Measurements from ENCODE around the gene SFMBT2. TPM values are rescaled to one million over a fixed set of nuclear protein-coding genes. Genes with fewer than 3 reads are reported as not detected.

SFMBT2 gene
- total RNA-seq, 1 donor from 2014 or later = 7.2 TPM

DNA sequence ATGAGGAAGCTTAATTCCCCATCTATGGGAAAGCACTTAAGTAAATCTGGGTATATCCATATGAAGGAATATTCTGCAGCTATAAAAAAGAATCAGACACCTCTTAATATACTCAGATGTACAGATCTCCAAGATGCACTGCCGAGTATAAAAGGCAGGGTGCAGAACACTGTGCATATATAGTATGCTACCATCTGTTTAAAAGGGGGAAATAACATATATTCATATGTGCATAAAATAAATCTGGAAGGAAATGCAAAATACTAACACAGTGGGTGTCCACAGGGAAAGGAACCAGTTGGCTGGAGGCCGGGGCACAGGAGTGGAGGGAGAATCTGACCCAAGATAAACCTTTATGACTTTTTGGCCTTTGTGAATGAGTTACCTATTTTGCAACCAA is 201.4 kb downstream of the SFMBT2 start:
- no peaks in the 10 kb centered on the region for H3K36me3 Mint-ChIP-seq
- no peak for TF ChIP-seq CTCF (conservative IDR thresholded peaks at IDR 0.05)
- H3K27me3 Mint-ChIP-seq = peaks cover 25% of the 10 kb centered on the region
- no peaks in the 10 kb centered on the region for H3K4me1 Mint-ChIP-seq (ENCODE audit: unreplicated experiment)
- H3K4me3 Mint-ChIP-seq = no peak overlapping the region
- H3K27ac Mint-ChIP-seq = no peak overlapping the region
- no peaks in the 10 kb centered on the region for H3K9me3 Mint-ChIP-seq
- no peak for DNase-seq (ENCODE audit: extremely low spot score, unreplicated experiment)

DNA sequence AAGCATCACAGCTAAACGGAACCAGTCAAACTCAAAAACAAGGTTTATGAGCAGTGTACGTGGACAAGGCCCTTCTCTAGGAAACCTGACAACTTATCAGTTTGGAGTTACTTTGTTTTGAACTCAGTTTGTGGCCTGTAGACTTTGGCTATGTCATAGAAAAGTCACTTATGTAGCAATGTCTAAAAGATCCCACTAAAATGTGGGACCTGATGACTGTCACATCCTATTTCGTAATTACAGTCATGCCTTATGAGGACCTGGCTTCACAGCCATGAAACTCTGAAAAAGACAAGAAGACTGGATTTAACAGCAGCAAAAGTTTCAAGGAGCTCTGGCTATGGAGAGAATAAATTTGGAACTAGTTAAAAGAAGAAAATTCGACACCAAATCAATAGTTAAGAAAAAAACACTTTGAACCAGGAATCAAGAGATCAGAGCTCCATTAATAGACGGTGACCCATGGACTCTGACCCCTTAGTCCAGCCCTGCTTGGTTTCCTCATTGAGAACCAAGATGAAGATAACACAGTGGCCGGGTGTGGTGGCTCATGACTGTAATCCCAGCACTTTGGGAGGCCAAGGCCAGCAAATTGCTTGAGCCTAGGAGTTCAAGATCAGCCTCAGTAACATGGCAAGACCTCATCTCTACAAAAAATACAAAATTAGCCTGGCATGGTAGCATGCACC is 204.3 kb downstream of the SFMBT2 start:
- no peak for DNase-seq (ENCODE audit: extremely low spot score, unreplicated experiment)
- Mint-ChIP-seq H3K4me3 (no peak overlapping the region), H3K4me1 (ENCODE audit: unreplicated experiment) (no peaks in the 10 kb centered on the region), H3K9me3 (no peaks in the 10 kb centered on the region), H3K27ac (no peak overlapping the region), H3K27me3 (peaks cover 20% of the 10 kb centered on the region), H3K36me3 (no peaks in the 10 kb centered on the region)
- no peak for TF ChIP-seq CTCF (conservative IDR thresholded peaks at IDR 0.05)

- Mint-ChIP-seq H3K36me3 (no peaks in the 10 kb centered on the region), H3K4me3 (no peak overlapping the region), H3K9me3 (no peaks in the 10 kb centered on the region), H3K27me3 (peaks cover 20% of the 10 kb centered on the region), H3K4me1 (ENCODE audit: unreplicated experiment) (no peaks in the 10 kb centered on the region), H3K27ac (no peak overlapping the region)
- TF ChIP-seq CTCF (conservative IDR thresholded peaks at IDR 0.05) = no peak
- no peak for DNase-seq (ENCODE audit: extremely low spot score, unreplicated experiment)
Measured at GRCh38 chr10:7205656-7206055, 205.2 kb downstream of the SFMBT2 start.

GRCh38 chr10:7202793-7203355 is 208.0 kb downstream of the SFMBT2 start:
- Mint-ChIP-seq H3K27me3 (peaks cover 5% of the 10 kb centered on the region), H3K27ac (no peak overlapping the region), H3K4me1 (ENCODE audit: unreplicated experiment) (no peaks in the 10 kb centered on the region), H3K4me3 (no peak overlapping the region), H3K9me3 (no peaks in the 10 kb centered on the region), H3K36me3 (no peaks in the 10 kb centered on the region)
- no peak for DNase-seq (ENCODE audit: extremely low spot score, unreplicated experiment)
- TF ChIP-seq CTCF (conservative IDR thresholded peaks at IDR 0.05) = no peak

- no peaks in the 10 kb centered on the region for H3K4me1 Mint-ChIP-seq (ENCODE audit: unreplicated experiment)
- no peak for DNase-seq (ENCODE audit: extremely low spot score, unreplicated experiment)
- peaks cover 25% of the 10 kb centered on the region for H3K36me3 Mint-ChIP-seq
- no peak overlapping the region for H3K4me3 Mint-ChIP-seq
- TF ChIP-seq CTCF (conservative IDR thresholded peaks at IDR 0.05) = no peak
- H3K27ac Mint-ChIP-seq = no peak overlapping the region
- H3K27me3 Mint-ChIP-seq = peaks cover 5% of the 10 kb centered on the region
- peaks cover 11% of the 10 kb centered on the region for H3K9me3 Mint-ChIP-seq
Measured at GRCh38 chr10:7199152-7199760, 211.6 kb downstream of the SFMBT2 start.
